NK-92 (cell line): ENCODE data around the gene CAMTA1.

Experiments
- DNase-seq: peaks from one replicate; lab custom pipeline; 2025; ENCODE audit not compliant: unreplicated experiment; lab: John Stamatoyannopoulos, UW

The CAMTA1 gene

DNA sequence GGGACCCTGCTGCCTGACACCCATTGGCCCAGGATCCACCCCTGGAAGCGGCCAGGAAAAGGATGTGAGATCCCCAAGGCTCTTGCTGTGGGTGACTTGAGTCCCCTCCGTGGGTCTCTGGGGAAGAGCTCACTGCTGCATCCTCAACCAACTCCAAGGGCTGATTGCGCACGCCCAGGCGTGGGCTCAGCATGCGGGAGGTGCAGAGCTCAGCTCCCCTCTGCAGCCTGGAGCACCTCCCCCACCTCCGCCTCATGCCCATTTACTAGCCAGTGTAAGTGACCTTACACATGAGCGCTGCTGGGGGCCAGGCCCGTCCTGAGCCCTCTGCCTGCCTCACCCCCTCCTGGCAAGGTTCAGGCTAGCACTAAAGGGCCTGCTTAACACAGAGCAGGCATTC is 847.4 kb downstream of the CAMTA1 start:
- no peak for DNase-seq

DNA sequence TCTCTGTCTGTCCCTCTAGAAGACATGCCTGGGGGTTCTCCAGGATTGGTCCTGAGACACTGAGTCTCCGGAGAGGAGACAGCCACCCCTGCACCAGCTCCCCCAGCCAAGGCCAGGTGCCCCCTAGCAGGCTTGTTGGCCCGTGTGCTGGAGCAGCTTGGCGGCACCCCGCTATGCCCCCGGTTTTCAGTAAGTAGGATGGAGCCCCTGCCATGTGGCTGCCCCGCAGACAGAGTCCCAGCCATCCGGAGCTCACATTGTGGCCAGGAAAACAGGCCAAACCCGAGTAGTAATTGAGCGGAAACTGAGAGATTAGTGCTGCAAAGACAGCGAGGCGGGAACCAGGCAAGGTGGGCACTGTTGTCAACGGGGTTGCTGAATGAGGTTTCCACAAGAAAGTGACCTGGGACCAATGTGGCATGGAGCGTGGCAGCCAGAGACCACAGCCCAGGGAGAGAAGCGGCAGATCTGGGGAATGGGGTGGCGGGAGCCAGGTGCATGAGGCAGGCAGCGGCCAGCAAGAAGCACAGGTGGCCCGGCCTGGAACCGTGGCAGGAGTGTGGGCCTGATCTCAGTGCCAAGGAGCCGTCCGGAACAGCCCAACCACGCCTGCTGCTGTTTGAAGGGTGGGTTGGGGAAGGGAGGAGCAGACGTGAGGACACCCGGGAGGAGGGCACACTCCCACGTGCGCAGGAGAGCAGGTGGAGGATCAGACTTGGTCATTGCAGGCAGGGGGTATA is 848.4 kb downstream of the CAMTA1 start:
- no peak for DNase-seq

DNA sequence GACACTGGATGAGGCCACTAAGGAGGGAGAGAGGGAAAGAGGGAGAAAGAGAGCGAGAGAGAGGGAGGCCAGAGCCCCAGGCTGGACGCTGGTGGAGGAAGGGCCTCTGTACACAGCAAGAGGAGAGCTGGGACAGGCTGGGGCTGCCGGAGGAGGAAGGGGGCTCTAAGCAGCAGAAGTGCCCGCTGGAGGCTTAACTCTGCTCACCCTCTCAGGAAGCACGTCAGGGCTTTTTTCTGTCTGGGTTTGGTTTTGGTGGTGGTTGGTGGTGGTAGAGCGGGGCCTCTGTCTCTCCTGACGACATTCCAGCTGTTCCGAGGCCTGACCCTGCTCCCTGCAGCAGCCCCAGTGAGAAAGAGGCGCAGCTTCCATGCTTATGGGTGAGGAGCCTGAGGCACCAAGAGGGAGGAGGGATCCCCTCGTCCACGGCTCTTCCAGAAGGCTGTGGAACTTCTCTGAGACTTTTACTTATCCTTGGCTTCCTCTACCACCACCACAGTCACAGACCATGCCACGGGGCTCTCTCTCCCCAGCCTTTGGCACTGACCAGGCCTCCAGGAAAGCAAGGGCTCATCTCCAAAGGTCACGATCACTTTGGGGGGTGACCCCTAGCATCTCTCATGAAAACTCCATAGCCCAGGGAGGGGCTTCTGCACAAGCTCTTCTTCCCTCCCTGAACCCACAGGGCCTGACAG is 849.4 kb downstream of the CAMTA1 start:
- DNase-seq: no peak

DNA sequence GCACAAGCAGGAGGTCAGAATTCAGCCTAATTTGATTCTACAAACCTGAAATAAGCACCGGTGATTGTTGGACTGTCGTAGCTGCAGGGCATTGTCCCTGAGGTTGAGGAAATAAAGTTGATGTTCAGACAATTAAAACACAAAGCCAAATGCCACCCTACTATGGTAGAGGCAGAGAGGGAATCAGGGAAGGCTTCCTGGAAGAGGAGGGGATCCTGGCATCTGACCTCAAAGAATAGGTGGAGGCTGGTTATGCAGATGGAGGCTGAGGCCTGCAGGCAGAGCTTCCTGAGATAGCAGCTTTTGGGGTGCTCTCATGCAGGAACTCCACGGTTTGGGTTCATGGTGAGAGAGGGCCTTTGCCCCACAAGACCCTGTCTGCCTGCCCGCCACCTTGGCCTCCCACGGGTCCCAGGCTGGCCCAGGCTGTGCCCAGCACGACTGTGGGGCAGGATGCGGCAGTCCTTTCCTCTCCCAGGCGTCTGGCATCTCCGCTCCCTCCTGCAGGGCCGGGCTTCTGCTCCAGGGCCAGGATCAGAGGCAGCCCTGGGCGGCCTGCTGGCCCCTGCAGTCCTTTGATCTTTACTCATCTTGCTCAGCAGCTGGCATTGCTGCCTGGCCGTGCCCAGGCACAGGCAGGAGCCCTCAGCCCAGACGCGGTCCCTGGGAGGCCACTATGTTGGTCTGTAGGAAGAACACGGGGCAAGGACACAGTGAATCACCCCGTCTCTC is 851.7 kb downstream of the CAMTA1 start:
- no peak for DNase-seq

DNA sequence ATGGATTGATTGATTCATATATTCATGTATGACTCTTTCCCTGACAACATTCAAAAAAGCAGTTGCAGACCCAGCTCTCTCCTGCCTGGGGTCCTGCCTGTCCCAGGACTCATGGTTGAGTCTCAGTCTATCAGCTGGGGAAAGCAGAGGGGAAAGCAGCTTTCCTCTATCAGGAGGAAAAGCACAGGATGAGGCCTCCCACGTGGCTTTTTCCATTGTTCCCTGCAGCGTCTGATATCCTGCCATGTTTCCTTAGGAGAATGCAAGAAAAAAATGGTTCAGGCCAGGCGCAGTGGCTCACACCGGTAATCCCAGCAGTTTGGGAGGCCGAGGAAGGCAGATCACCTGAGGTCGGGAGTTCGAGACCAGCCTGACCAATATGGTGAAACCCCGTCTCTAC is 852.8 kb downstream of the CAMTA1 start:
- DNase-seq: no peak

DNA sequence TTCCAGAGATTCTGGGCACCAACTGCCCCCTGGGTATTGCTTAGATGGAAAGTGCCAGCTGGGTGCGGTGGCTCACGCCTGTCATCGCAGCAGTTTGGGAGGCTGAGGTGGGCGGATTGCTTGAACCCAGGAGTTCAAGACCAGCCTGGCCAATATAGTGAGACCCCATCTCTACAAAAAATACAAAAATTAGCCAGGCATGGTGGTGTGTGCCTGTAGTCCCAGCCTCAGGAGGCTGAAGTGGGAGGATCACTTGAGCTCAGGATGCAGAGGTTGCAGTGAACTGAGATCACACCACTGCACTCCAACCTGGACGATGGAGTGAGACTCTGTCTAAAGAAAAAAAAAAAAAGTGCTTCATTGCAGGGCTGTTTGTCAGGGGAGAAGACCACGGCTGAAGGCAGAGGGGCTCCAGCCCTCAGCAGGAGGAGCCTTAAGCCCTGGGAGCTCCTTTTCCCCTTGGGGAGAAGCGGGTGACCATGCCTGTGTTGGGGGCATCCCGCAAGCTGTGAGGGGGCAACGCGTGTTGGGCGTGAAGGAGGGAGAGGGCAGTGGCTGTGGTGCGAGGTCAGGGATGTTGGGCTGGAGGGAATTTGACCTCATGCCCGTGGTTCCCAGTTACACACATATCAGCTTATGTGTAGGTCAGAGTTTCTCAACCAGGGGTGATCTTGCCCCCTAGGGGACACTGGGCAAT is 854.3 kb downstream of the CAMTA1 start:
- no peak for DNase-seq

DNA sequence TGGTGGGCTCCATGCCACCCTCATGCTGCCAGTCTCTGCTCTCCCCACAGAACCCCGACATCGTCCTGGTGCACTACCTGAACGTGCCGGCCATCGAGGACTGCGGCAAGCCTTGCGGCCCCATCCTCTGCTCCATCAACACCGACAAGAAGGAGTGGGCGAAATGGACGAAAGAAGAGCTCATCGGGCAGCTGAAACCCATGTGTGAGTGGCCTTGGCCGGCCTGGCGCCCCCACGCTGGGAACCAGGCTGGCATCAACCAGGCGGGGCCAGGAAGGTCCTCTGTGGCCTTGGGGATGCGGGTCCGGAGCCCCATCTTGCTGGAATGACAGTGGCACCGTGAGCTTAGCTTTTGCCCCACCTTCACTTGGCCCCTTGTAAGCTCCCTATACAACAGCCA is 855.1 kb downstream of the CAMTA1 start:
- DNase-seq: no peak

DNA sequence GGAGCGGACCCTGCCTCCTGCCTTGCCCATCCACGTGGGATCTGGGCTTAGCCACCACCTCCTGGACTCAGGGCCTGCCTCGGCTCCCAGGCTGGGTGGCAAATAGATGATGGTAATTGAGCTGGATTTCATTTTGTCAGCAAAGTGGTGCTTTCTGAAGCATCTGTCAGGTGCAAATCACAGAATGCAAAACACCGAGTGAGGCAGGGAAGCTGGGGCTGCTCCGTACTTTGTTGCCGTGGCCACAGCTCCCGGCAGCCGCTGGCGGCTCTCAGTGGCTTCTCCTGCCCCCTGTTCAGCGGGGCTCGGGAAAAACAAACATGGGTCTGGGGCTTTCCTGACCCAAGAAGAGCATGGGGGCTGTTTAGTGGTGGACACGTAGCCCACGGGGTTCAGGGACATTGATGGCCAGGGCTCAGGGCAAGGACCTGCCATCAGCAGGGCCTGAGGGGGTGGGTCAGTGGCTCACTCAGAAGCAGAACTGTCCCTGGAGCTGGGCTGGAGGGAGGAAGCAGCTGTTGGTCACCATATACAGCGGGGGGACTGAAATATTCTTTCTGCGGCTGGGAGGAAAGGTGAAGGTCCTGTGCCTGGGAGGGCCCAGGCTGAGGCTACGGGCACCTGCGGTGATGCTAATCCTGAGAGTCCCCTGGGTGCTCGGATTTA is 855.8 kb downstream of the CAMTA1 start:
- no peak for DNase-seq

DNA sequence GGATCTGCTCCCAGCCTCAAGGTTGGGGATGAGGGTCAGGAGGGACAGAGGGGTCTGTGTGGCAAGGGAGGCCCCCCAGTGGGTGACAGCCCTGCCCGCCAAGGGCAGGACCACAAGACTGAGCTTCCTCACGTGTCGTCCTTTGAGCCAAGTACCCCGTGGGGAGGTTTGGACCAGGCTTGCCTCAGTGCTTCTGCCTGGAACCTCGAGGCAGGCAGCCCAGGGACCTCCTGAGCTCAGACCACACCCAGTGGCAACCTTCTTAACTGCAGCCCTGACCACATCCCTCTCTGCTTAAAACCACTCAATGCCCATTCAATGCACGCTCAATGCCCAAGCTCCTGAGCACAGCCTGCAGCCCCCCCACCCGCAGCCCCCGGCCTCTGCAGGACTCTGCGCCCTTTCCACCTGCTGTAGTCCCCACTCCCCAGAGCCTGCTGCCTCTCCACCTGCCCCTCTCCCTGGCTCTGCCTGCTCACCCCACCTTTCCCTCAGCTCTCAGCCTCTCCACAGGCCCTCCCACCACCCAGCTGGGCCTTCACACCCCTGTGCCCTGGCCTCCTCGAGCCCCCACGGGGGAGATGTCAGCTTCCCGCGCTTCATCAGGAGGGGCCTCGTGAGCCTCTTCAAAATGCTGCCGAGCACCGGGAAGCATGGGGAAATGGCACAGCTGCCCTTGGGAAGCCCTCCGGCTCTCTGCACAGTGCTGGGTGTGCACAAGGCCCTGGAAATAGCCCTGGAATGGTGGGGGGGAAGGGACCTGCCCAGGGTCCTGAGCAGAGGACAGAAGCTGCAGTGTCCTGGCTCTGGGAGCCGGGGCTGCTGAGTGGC is 856.5 kb downstream of the CAMTA1 start:
- DNase-seq: no peak

DNA sequence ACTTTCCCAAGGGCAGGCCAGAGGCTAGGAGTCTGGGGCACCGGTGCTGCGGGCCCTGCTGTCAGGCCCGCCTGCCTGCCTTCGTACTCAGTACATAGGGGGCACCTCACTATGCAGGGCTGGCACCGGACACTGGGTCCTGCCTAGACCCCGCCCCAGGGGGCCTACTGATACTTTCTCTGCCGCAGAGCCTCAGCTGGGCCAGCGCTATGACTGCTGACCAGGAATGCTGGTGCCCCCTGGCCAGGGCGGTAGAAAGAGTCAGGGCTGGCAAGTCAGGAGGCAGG is 857.1 kb downstream of the CAMTA1 start:
- DNase-seq: no peak

DNA sequence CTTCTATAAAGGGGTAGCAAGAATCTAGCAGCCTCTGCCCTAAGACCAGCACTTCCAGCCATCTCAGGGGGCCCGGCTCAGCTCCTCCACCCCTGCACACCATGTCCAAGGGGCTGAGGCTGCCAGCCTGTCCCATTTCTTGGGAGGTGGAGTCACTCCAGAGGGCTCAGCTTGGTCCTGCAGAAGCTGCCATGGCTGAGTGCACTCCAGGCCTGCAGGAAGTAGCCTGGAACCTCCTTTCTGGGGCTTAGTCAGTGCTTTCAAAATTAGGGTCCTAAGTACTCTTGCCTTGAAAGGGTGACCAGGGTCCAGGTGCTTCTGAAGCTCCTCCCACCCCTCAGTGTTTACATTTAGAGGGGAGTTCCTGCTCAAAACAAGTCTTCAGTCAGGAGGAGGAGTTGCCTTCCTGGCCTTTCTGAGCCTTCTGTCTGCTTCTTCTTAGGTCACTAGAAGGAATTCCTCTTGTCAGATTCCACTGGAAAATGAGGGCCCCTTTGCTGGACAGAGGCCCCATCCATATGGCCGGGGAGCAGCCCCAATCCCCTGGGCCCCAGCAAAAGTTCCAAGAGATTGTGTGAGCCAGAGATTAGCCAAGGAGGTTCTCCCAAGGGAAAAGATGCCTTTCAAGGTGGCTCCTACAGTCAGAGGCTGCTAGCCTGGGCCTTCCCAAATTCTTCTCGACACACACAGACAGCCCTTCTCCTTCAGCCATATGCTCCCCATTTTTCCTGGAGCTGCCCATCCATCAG is 857.7 kb downstream of the CAMTA1 start:
- DNase-seq: no peak

DNA sequence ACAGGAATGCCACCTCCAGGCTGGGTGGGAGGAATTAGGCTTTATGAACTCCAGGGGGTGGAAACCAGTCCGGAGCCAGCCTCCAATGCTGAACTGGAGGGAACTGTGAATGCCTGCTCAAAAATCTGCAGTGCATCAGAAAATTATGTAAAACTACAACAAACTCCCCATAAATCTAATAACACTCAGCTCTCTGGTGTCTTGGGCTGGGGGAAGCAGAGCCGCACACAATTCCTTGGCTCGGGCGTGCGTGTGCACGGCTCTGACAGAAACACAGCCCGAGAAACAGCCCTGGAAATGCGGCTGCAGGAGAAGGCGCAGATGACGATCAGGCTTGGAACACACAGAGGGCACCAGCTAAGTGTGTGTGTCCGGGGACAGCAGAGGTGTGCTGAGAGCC is 858.3 kb downstream of the CAMTA1 start:
- DNase-seq: no peak

DNA sequence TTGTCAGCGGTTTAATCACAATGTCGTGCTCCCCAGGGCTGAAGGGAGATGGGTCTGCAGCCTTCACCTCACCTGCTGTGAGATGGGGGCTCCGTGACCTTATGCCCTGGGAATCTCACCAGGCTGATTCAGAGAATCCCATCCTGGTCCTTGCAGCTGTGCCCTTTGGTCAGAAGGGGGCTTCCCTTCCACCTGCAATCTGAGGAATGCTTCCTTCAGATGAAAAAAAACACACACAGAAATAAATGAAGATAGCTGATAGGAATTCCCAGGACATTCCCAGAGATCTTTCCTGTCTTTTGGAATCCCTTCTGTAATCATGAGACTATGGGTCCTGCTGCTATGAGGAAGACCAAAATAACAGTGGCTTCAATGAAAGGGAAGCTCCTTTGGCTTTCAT is 858.8 kb downstream of the CAMTA1 start:
- no peak for DNase-seq

DNA sequence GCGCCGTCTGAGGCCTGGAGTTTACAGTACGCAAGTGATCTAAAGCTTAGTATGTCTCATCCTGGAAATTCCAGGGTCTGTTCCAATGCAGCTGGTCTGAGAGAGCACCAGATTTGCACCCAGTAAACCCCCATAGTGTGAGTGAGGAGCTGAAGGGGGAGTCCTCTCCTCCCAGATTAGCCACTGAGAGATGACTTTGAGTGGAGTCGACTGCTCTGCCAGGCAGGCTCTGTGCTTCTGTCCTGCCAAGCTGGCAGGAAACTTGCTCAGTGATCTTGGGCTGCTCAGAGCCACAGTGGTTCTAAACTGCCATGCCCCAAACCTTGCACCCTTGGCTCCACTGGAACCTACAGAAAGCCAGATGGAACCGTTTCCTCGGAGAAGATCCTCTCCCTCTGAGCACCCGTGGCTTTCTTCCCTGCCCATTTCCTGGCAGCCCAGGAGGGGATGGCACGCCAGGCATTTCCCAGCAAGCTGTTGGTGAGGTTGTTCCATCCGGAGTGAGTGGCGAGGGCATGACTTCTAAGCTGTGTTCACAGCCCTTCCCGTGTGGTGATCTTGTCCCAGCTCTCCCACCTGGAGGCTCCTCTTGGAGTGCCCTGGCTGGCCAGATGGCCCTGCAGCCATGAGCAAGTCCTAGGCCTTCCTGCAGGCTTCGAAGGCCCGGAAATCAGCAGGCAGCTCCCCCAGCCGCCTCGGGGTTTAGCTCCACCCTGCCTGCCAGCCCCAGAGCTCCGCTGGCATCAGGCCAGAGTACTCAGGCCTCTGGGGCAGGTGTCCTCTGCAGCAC is 859.9 kb downstream of the CAMTA1 start:
- no peak for DNase-seq

DNA sequence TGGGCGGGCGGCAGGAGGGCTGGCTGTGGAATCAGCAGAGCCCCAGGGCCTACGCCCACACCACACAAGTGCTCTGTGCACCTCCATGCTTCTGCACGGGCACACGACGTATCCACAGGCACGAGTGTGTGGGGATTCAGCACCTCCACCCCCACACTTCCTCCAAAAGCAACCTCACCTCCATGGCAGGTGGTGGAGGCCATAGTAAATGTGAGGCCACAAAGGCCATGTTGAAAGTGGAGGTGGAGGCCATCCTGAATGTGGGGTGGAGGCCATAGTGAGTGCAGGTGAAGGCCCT is 860.4 kb downstream of the CAMTA1 start:
- DNase-seq: no peak

DNA sequence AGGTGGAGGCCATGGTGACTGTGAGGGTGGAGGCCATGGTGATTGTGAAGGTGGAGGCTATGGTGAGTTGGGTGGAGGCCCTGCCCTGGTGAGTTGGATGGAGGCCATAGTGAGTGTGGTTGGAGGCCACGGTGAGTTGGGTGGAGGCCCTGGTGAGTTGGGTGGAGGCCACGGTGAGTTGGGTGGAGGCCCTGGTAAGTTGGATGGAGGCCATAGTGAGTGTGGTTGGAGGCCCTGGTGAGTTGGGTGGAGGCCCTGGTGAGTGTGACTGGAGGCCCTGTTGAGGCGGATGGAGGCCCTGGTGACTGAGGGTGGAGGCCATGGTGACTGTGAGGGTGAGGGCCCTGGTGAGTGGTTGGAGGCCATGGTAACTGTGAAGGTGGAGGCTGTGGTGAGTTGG is 860.9 kb downstream of the CAMTA1 start:
- no peak for DNase-seq

DNA sequence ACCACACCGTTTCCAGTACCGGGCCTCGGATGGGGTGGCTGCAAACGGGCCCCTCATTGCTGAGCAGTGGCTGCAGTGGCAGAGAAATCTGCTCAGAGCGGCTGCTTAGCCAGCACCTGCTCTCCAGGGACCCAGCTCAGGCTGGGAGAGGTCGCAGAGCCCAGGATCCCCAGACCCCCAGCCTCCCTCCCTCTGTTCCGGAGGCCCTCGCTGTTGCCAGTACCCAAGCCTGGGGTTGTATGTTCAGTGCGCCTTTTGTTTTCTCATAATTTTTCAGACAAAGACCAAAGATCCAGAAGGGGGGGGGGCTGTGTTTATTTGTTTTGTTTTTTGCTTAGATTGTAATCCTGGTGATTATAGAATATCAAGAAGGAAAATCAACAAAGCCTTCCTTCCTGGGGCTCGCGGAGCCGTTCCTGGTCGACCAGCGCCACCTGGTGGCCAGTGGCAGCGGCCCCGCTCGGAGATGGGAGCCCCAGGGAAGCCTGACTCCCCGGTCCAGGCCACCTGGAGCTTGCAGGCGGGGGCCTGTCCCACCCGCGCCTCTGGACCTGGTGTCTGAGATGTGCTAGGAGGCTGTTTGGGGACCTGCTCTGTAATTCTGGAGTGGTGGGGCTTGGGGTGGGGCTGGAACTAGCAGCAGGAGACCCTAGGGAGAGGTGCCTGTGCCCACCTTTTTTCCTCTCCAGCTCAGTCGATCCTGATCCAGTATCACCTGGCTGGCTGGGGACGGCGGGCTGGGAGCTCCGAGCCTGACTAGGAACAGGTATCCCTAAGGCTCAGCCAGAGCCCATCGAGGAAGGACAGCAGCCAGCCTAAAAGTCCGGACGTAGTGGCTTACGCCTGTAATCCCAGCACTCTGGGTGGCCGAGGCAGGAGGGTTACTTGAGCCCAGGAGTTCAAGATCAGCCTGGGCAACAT is 862.0 kb downstream of the CAMTA1 start:
- no peak for DNase-seq

DNA sequence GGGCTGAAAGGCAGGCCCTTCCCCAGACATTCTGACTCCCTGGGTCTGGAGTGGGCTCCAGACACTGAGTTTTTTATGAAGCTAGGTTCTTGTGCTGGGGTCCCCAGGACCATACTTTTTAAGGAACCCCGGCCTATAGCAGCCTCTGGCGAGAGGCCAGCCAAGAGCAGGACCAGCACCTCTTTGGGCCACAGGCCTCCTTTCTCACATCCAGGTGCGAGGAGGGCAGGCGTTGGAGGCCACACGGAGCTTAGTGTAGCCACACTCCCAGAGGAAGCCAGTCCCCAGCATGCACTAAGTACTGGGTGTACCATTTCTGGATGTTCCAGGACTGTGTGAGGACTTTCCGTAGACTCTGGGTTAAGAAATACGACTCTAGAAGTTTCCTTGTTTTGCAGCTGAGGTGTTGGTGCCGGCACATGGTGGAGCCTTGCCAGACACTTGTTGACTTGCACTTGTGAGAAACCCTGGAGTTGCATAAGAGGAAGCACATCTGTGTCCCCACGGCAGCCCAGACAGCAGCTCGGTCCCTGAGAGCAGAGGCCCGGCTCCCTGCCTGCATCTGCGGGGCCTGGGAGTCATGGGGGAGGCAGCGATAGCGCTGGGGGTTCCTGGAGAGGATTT is 863.6 kb downstream of the CAMTA1 start:
- DNase-seq: no peak
